ENCODE data around the gene ICAM3. TPM values are rescaled to one million over a fixed set of nuclear protein-coding genes. Genes with fewer than 3 reads are reported as not detected.

ICAM3 gene
- polyA plus RNA-seq, 1 of the 3 experiments (the other 2 are of a cell fraction): 15.6 TPM

GRCh38 chr19:10318807-10319682 lies 20.4 kb downstream of the ICAM3 start:
- POLR2A ChIA-PET: no interaction called here
- no peak for TF ChIP-seq FOXM1 (IDR thresholded peaks at IDR 0.05; ENCODE audit: low read depth)
- TF ChIP-seq MAX (IDR thresholded peaks at IDR 0.05; ENCODE audit: low read depth): no peak
- TF ChIP-seq CHD2 (IDR thresholded peaks at IDR 0.05; ENCODE audit: low read length, partially characterized antibody): no peak
- TF ChIP-seq TEAD4 (IDR thresholded peaks at IDR 0.05; ENCODE audit: borderline replicate concordance, insufficient read depth): no peak
- TF ChIP-seq ELF1 (IDR thresholded peaks at IDR 0.05): no peak
- TF ChIP-seq JUND (IDR thresholded peaks at IDR 0.05): no peak
- no peak for TF ChIP-seq FOXJ3 (CRISPR knock-in tag; IDR thresholded peaks at IDR 0.05)
- TF ChIP-seq ZBTB33 (IDR thresholded peaks at IDR 0.05; ENCODE audit: borderline replicate concordance, low read depth): no peak
- TF ChIP-seq FOSL2 (IDR thresholded peaks at IDR 0.05; ENCODE audit: borderline replicate concordance, low read depth): no peak
- TF ChIP-seq, protein P1, sequence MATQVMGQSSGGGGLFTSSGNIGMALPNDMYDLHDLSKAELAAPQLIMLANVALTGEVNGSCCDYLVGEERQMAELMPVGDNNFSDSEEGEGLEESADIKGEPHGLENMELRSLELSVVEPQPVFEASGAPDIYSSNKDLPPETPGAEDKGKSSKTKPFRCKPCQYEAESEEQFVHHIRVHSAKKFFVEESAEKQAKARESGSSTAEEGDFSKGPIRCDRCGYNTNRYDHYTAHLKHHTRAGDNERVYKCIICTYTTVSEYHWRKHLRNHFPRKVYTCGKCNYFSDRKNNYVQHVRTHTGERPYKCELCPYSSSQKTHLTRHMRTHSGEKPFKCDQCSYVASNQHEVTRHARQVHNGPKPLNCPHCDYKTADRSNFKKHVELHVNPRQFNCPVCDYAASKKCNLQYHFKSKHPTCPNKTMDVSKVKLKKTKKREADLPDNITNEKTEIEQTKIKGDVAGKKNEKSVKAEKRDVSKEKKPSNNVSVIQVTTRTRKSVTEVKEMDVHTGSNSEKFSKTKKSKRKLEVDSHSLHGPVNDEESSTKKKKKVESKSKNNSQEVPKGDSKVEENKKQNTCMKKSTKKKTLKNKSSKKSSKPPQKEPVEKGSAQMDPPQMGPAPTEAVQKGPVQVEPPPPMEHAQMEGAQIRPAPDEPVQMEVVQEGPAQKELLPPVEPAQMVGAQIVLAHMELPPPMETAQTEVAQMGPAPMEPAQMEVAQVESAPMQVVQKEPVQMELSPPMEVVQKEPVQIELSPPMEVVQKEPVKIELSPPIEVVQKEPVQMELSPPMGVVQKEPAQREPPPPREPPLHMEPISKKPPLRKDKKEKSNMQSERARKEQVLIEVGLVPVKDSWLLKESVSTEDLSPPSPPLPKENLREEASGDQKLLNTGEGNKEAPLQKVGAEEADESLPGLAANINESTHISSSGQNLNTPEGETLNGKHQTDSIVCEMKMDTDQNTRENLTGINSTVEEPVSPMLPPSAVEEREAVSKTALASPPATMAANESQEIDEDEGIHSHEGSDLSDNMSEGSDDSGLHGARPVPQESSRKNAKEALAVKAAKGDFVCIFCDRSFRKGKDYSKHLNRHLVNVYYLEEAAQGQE (IDR thresholded peaks at IDR 0.05; ENCODE audit: low read depth, low read length): no peak
- no peak for TF ChIP-seq CTCF (IDR thresholded peaks at IDR 0.05)
- no peak for TF ChIP-seq GABPA (IDR thresholded peaks at IDR 0.05; ENCODE audit: low read depth)
- no peak for TF ChIP-seq MEF2A (IDR thresholded peaks at IDR 0.05; ENCODE audit: borderline replicate concordance, low read depth)
- no peak for TF ChIP-seq RFX5 (IDR thresholded peaks at IDR 0.05; ENCODE audit: low read length)
- no peak for TF ChIP-seq MXI1 (IDR thresholded peaks at IDR 0.05; ENCODE audit: low read depth, low read length)
- TF ChIP-seq, protein P2, sequence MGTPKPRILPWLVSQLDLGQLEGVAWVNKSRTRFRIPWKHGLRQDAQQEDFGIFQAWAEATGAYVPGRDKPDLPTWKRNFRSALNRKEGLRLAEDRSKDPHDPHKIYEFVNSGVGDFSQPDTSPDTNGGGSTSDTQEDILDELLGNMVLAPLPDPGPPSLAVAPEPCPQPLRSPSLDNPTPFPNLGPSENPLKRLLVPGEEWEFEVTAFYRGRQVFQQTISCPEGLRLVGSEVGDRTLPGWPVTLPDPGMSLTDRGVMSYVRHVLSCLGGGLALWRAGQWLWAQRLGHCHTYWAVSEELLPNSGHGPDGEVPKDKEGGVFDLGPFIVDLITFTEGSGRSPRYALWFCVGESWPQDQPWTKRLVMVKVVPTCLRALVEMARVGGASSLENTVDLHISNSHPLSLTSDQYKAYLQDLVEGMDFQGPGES (IDR thresholded peaks at IDR 0.05; ENCODE audit: low read depth, low read length): no peak
- no peaks in the 10 kb centered on the region for H3K9me2 ChIP-seq

More at GRCh38 chr19:10318807-10319682, 20.4 kb downstream of the ICAM3 start:
- Histone ChIP-seq H3K9ac (no peak overlapping the region), H3K27me3 (ENCODE audit: insufficient read depth) (no peaks in the 10 kb centered on the region), H3K9me3 (no peaks in the 10 kb centered on the region), H3K4me3 (ENCODE audit: low read depth in 2 of 2, low read length in 1 of 2) (no peak overlapping the region), H4K20me1 (ENCODE audit: insufficient read depth) (no peaks in the 10 kb centered on the region), H3K27ac (ENCODE audit: low read depth in 2 of 2, low read length in 1 of 2) (no peak overlapping the region), H3K4me2 (no peak overlapping the region), H3F3A (replicated peaks; ENCODE audit: insufficient read depth) (peaks cover 6% of the 10 kb centered on the region), H3K36me3 (replicated peaks in 1 of 2; ENCODE audit: control insufficient read depth in 1 of 2, insufficient read depth in 2 of 2, low read length in 1 of 2) (peaks cover 0 to 38% of the 10 kb centered on the region in 2 experiments), H3K4me1 (ENCODE audit: control insufficient read depth in 1 of 2, insufficient read depth in 2 of 2, low read depth in 1 of 2, low read length in 1 of 2) (peaks cover 0 to 17% of the 10 kb centered on the region in 2 experiments; a peak in 1 of 4 replicates), H2AFZ (ENCODE audit: low read depth) (no peak overlapping the region), H3K79me2 (ENCODE audit: insufficient read depth) (peaks cover 12% of the 10 kb centered on the region; the same call in 1 of the 2 replicates)
- CTCF ChIA-PET: interaction anchor here (1.2 kb wide), 1 partner anchor 29 kb away, joined by 3 read pairs; the partner anchor contains the start of gene ICAM5
- no peak for DNase-seq
- 92% methylated on average over 10 of the region's 13 CpGs for WGBS (ENCODE audit: low lambda C conversion rate)
